Prostate gland (tissue), 2 donors: ENCODE results near the gene CNIH1.
"Not testable (repeated sequence)": the region's sequence is repeated elsewhere in the genome, so short reads cannot be mapped to it uniquely, and the experiment has no call there.

Experiments
- POLR2A ChIP-seq: fragments of 450-650 bp; IDR thresholded peaks from one replicate; pipeline ENCODE4 v1.6.1; 2016; ENCODE audit warnings: antibody characterized with exemption, mild to moderate bottlenecking
- POLR2AphosphoS5 ChIP-seq: sonication (generic); formaldehyde crosslinking; IDR thresholded peaks from one replicate; pipeline ENCODE4 v1.6.1; 2017; ENCODE audit warnings: antibody characterized with exemption
- TF ChIP-seq, protein P1 (sequence below), 4 experiments: fragments of 200-600 bp in 2 of 4; fragments of 450-650 bp in 2 of 4; sonication (generic) in 2 of 4; IDR thresholded peaks; 1 replicate in 3 of 4; 2 replicates in 1 of 4; pipeline ENCODE4 v1.5.1; 2016 to 2019; ENCODE audit warnings: antibody characterized with exemption in 4 of 4, mild to moderate bottlenecking in 2 of 4, moderate library complexity in 2 of 4

DNA sequence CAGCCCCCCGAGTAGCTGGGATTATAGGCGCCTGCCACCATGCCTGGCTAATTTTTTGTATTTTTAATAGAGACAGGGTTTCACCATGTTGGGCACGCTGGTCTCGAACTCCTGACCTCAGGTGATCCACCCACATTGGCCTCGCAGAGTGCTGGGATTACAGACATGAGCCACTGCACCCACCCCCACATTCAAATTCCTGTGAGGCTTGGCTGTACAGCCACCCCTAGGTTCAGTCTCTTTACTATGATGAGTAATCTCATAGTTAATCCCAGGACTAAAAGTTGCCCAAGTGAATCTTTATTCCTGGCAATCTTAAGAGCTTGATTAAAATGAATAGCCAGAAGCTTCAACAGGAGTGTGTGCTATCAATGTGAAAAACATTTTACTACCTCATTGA, 12.8 kb upstream of the CNIH1 start:
- TF ChIP-seq, protein P1, sequence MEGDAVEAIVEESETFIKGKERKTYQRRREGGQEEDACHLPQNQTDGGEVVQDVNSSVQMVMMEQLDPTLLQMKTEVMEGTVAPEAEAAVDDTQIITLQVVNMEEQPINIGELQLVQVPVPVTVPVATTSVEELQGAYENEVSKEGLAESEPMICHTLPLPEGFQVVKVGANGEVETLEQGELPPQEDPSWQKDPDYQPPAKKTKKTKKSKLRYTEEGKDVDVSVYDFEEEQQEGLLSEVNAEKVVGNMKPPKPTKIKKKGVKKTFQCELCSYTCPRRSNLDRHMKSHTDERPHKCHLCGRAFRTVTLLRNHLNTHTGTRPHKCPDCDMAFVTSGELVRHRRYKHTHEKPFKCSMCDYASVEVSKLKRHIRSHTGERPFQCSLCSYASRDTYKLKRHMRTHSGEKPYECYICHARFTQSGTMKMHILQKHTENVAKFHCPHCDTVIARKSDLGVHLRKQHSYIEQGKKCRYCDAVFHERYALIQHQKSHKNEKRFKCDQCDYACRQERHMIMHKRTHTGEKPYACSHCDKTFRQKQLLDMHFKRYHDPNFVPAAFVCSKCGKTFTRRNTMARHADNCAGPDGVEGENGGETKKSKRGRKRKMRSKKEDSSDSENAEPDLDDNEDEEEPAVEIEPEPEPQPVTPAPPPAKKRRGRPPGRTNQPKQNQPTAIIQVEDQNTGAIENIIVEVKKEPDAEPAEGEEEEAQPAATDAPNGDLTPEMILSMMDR (IDR thresholded peaks at IDR 0.05): not testable (repeated sequence)
- not testable (repeated sequence) for TF ChIP-seq POLR2A, POLR2AphosphoS5
